Type B pancreatic cell (in vitro differentiated cells): Measurements from ENCODE around the gene MEG3. TPM values are rescaled to one million over a fixed set of nuclear protein-coding genes. Genes with fewer than 3 reads are reported as not detected.

Experiments used
- DNase-seq: peaks from one replicate; pipeline ENCODE4 v3.0.0; 2021; ENCODE audit warnings: mixed read lengths; ENCODE audit not compliant: unreplicated experiment; ENCODE audit errors: extremely low spot score
- H3K27ac Mint-ChIP-seq: 2 replicates; pipeline ENCODE4 v1.8.0; 2021; ENCODE audit warnings: mild to moderate bottlenecking, mixed read lengths
- H3K27me3 Mint-ChIP-seq: 2 replicates; pipeline ENCODE4 v1.8.0; 2021; ENCODE audit warnings: mixed read lengths
- H3K36me3 Mint-ChIP-seq: 2 replicates; pipeline ENCODE4 v1.8.0; 2021; ENCODE audit warnings: mixed read lengths
- H3K4me1 Mint-ChIP-seq: one replicate; pipeline ENCODE4 v1.8.0; 2021; ENCODE audit warnings: mixed read lengths; ENCODE audit not compliant: unreplicated experiment
- H3K4me3 Mint-ChIP-seq: 2 replicates; pipeline ENCODE4 v1.8.0; 2021; ENCODE audit warnings: mild to moderate bottlenecking, mixed read lengths
- H3K9me3 Mint-ChIP-seq: 2 replicates; pipeline ENCODE4 v1.8.0; 2021; ENCODE audit warnings: mixed read lengths
- total RNA-seq: library from RNA; stranded (reverse); gene quantifications from 2 replicates; pipeline ENCODE4 v1.2.1, GENCODE V29; 2021; ENCODE audit warnings: low replicate concordance
- TF ChIP-seq, protein P1 (sequence below): fragments of 200-600 bp; sonication (generic); conservative IDR thresholded peaks from 2 replicates; pipeline ENCODE4 v1.5.0; 2021; ENCODE audit warnings: antibody characterized with exemption, mild to moderate bottlenecking

MEG3 gene
- total RNA-seq, 1 donor from 2014 or later, result 0.68 TPM

GRCh38 chr14:100786131-100786530 lies 39.8 kb upstream of the MEG3 start:
- peaks cover 67% of the 10 kb centered on the region for H3K4me1 Mint-ChIP-seq
- no peak for DNase-seq
- no peak overlapping the region for H3K27ac Mint-ChIP-seq

GRCh38 chr14:100786576-100787219 lies 39.2 kb upstream of the MEG3 start:
- Mint-ChIP-seq H3K27ac (no peak overlapping the region), H3K27me3 (peaks cover 14% of the 10 kb centered on the region), H3K4me1 (peaks cover 68% of the 10 kb centered on the region), H3K36me3 (no peaks in the 10 kb centered on the region), H3K9me3 (no peaks in the 10 kb centered on the region), H3K4me3 (peak overlapping the region; percentile 30)
- DNase-seq, result no peak
- TF ChIP-seq, protein P1, sequence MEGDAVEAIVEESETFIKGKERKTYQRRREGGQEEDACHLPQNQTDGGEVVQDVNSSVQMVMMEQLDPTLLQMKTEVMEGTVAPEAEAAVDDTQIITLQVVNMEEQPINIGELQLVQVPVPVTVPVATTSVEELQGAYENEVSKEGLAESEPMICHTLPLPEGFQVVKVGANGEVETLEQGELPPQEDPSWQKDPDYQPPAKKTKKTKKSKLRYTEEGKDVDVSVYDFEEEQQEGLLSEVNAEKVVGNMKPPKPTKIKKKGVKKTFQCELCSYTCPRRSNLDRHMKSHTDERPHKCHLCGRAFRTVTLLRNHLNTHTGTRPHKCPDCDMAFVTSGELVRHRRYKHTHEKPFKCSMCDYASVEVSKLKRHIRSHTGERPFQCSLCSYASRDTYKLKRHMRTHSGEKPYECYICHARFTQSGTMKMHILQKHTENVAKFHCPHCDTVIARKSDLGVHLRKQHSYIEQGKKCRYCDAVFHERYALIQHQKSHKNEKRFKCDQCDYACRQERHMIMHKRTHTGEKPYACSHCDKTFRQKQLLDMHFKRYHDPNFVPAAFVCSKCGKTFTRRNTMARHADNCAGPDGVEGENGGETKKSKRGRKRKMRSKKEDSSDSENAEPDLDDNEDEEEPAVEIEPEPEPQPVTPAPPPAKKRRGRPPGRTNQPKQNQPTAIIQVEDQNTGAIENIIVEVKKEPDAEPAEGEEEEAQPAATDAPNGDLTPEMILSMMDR, result no peak

More at GRCh38 chr14:100786131-100786530, 39.8 kb upstream of the MEG3 start:
- Mint-ChIP-seq H3K4me3 (no peak overlapping the region), H3K9me3 (no peaks in the 10 kb centered on the region), H3K27me3 (peaks cover 13% of the 10 kb centered on the region), H3K36me3 (no peaks in the 10 kb centered on the region)
- TF ChIP-seq, protein P1, result no peak

GRCh38 chr14:100787659-100788058 lies 38.3 kb upstream of the MEG3 start:
- Mint-ChIP-seq H3K27me3 (peaks cover 14% of the 10 kb centered on the region), H3K4me1 (peaks cover 62% of the 10 kb centered on the region), H3K9me3 (no peaks in the 10 kb centered on the region), H3K27ac (no peak overlapping the region), H3K4me3 (no peak overlapping the region), H3K36me3 (no peaks in the 10 kb centered on the region)
- DNase-seq, result no peak
- TF ChIP-seq, protein P1, result no peak

GRCh38 chr14:100788517-100788916 lies 37.4 kb upstream of the MEG3 start:
- no peaks in the 10 kb centered on the region for H3K9me3 Mint-ChIP-seq
- H3K36me3 Mint-ChIP-seq, result no peaks in the 10 kb centered on the region
- H3K27me3 Mint-ChIP-seq, result peaks cover 9% of the 10 kb centered on the region
- DNase-seq, result no peak
- peaks cover 56% of the 10 kb centered on the region for H3K4me1 Mint-ChIP-seq
- H3K4me3 Mint-ChIP-seq, result no peak overlapping the region
- TF ChIP-seq, protein P1, result no peak
- H3K27ac Mint-ChIP-seq, result no peak overlapping the region

GRCh38 chr14:100788942-100789341 lies 37.0 kb upstream of the MEG3 start:
- no peak overlapping the region for H3K4me3 Mint-ChIP-seq
- H3K9me3 Mint-ChIP-seq, result no peaks in the 10 kb centered on the region
- no peak for DNase-seq
- TF ChIP-seq, protein P1, result no peak
- peaks cover 9% of the 10 kb centered on the region for H3K27me3 Mint-ChIP-seq
- H3K36me3 Mint-ChIP-seq, result no peaks in the 10 kb centered on the region
- H3K27ac Mint-ChIP-seq, result no peak overlapping the region
- peaks cover 59% of the 10 kb centered on the region for H3K4me1 Mint-ChIP-seq
